HG02840 (cell line): ENCODE data around the gene ZNF474.

Source experiments
- ATAC-seq: cut with Tn5 transposase; IDR thresholded peaks from one replicate; pipeline ENCODE4 v1.9.1; 2021; ENCODE audit warnings: mild to moderate bottlenecking, moderate library complexity, moderate number of reproducible peaks; ENCODE audit not compliant: unreplicated experiment, low FRiP score

ZNF474 gene

GRCh38 chr5:122152266-122152900, 23.0 kb downstream of the ZNF474 start:
- ATAC-seq: no peak

GRCh38 chr5:122153230-122153629, 23.9 kb downstream of the ZNF474 start:
- no peak for ATAC-seq

- no peak for ATAC-seq
These were observed 24.4 kb downstream of the ZNF474 start for GRCh38 chr5:122153774-122154173.

GRCh38 chr5:122154491-122154890, 25.1 kb downstream of the ZNF474 start:
- ATAC-seq: no peak

GRCh38 chr5:122154910-122155309, 25.6 kb downstream of the ZNF474 start:
- ATAC-seq: no peak

GRCh38 chr5:122155546-122155945, 26.2 kb downstream of the ZNF474 start:
- no peak for ATAC-seq

- no peak for ATAC-seq
These were observed 27.5 kb downstream of the ZNF474 start for GRCh38 chr5:122156724-122157325.

GRCh38 chr5:122162100-122162638, 32.8 kb downstream of the ZNF474 start:
- ATAC-seq: no peak

- no peak for ATAC-seq
These were observed 34.0 kb downstream of the ZNF474 start for GRCh38 chr5:122163121-122164069.

GRCh38 chr5:122164070-122164435, 34.7 kb downstream of the ZNF474 start:
- ATAC-seq: no peak

- ATAC-seq: no peak
These were observed 35.6 kb downstream of the ZNF474 start for GRCh38 chr5:122164831-122165558.

- ATAC-seq: no peak
These were observed 36.3 kb downstream of the ZNF474 start for GRCh38 chr5:122165559-122166078.

- no peak for ATAC-seq
These were observed 40.2 kb downstream of the ZNF474 start for GRCh38 chr5:122169350-122170103.

GRCh38 chr5:122170620-122171019, 41.3 kb downstream of the ZNF474 start:
- ATAC-seq: no peak

- no peak for ATAC-seq
These were observed 42.9 kb downstream of the ZNF474 start for GRCh38 chr5:122172207-122172606.

GRCh38 chr5:122173474-122174415, 44.4 kb downstream of the ZNF474 start:
- no peak for ATAC-seq

- no peak for ATAC-seq
These were observed 45.7 kb downstream of the ZNF474 start for GRCh38 chr5:122175091-122175490.

- no peak for ATAC-seq
These were observed 46.5 kb downstream of the ZNF474 start for GRCh38 chr5:122175852-122176251.
